Testis (tissue), 3 donors: ENCODE results near the gene SLC25A21. TPM values are rescaled to one million over a fixed set of nuclear protein-coding genes. Genes with fewer than 3 reads are reported as not detected.

Experiments used
- DNase-seq: peaks from one replicate; pipeline ENCODE4 v3.0.0-alpha.2; 2019
- H3K27ac ChIP-seq, 2 donors: fragments of 200-600 bp; sonication (generic); one replicate each; pipeline ENCODE4 v1.5.1; 2019
- H3K27me3 ChIP-seq: fragments of 200-600 bp; sonication (generic); one replicate; pipeline ENCODE4 v1.5.1; 2019
- H3K36me3 ChIP-seq: fragments of 200-600 bp; sonication (generic); one replicate; pipeline ENCODE4 v1.5.1; 2017; ENCODE audit warnings: low read depth; ENCODE audit errors: missing control alignments
- H3K4me1 ChIP-seq: fragments of 200-600 bp; sonication (generic); one replicate; pipeline ENCODE4 v1.5.1; 2019
- H3K4me3 ChIP-seq, 2 donors: fragments of 200-600 bp; sonication (generic); one replicate each; pipeline ENCODE4 v1.5.1; 2017 to 2019
- H3K9me3 ChIP-seq: fragments of 200-600 bp; sonication (generic); one replicate; pipeline ENCODE4 v1.5.1; 2017
- POLR2A ChIP-seq: fragments of 450-650 bp; IDR thresholded peaks from one replicate; pipeline ENCODE4 v1.6.1; 2017; ENCODE audit warnings: antibody characterized with exemption, mild to moderate bottlenecking, moderate library complexity
- WGBS, 2 donors: methylation state at CpG; one replicate each; pipeline ENCODE4 v1.1.5; 2018; 5-methylcytosine and 5-hydroxymethylcytosine counted together
- intact Hi-C: fragments of 100-400 bp; cut with DNase I; formaldehyde crosslinking; loops from one replicate; pipeline ENCODE4 v1.15.1; 2023; ENCODE audit warnings: low total_unique reads
- polyA plus RNA-seq: library from polyadenylated mRNA; stranded (reverse); fragments of 350-450 nt; fragmentation: Illumina TruSeq; extraction: RNeasy Lipid Tissue Mini Kit (QIAGEN cat#74804); gene quantifications from one replicate; pipeline ENCODE4 v1.2.3, GENCODE V29; 2014; ENCODE audit warnings: low read depth, low replicate concordance; ENCODE audit not compliant: insufficient read depth
- total RNA-seq, 2 donors: library from RNA; depleted of rRNA; stranded (reverse); fragments of >200 nt; gene quantifications; one replicate each; pipeline ENCODE4 v1.2.3, GENCODE V29; 2016
- TF ChIP-seq, protein P1 (sequence below), 3 experiments: fragments of 450-650 bp in 2 of 3; fragments of 200-600 bp in 1 of 3; sonication (generic) in 1 of 3; IDR thresholded peaks; one replicate each; pipeline ENCODE4 v1.5.1; 2016 to 2019; ENCODE audit warnings: antibody characterized with exemption in 3 of 3, mild to moderate bottlenecking in 2 of 3, moderate library complexity in 1 of 3

SLC25A21 gene
- total and polyA plus RNA-seq, 3 donors from 2014 or later = 4.4 to 16.0 (median 13.6) TPM

DNA sequence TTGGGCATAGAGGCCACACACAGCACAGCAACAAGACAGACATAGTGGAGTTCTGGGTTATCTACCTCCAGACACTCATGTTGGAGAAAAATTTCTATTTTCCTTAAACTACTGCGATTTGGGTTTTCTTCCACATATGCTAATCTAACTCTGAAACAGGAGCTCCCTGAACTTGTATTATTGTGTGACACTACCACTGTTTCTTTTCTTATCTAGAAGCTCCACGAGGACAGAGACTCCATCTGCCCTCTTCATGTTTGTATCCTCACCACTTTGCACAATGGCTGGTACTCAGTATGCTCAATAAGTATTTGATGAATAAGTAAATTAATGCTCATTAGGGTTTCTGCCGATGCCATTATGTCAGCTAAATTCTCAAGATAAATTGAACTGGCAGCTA, 292.1 kb downstream of the SLC25A21 start:
- DNase-seq = no peak
- no peaks in the 10 kb centered on the region for H3K4me1 ChIP-seq
- TF ChIP-seq, protein P1, sequence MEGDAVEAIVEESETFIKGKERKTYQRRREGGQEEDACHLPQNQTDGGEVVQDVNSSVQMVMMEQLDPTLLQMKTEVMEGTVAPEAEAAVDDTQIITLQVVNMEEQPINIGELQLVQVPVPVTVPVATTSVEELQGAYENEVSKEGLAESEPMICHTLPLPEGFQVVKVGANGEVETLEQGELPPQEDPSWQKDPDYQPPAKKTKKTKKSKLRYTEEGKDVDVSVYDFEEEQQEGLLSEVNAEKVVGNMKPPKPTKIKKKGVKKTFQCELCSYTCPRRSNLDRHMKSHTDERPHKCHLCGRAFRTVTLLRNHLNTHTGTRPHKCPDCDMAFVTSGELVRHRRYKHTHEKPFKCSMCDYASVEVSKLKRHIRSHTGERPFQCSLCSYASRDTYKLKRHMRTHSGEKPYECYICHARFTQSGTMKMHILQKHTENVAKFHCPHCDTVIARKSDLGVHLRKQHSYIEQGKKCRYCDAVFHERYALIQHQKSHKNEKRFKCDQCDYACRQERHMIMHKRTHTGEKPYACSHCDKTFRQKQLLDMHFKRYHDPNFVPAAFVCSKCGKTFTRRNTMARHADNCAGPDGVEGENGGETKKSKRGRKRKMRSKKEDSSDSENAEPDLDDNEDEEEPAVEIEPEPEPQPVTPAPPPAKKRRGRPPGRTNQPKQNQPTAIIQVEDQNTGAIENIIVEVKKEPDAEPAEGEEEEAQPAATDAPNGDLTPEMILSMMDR (IDR thresholded peaks at IDR 0.05) = no peak
- no peak for TF ChIP-seq POLR2A
- no peak overlapping the region for H3K4me3 ChIP-seq
- 30 to 44% methylated on average over 3 of the region's 3 CpGs for WGBS, 2 donors
- H3K36me3 ChIP-seq = no peaks in the 10 kb centered on the region
- no peaks in the 10 kb centered on the region for H3K9me3 ChIP-seq
- H3K27ac ChIP-seq = no peak overlapping the region
- intact Hi-C loops = no loop called here
- H3K27me3 ChIP-seq = no peaks in the 10 kb centered on the region

DNA sequence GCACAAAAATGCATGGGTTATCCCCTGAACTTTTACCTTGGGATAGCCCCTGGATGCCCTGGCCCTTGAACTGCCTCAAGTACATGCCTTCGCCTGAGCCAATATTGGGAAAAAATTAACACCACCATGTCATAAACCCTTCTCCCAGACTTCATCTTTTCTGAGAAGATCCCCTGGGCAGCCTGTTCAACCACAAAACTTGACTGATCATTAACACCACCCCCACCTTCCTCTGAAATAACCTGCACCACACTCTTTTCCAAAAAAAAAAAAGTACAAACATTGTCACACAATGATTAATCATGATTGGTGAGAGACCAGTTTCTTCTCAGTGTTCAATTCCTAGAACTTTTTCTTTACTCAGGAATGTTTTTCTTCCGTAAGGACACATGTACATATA, 292.8 kb downstream of the SLC25A21 start:
- H3K4me3 ChIP-seq = no peak overlapping the region
- H3K27me3 ChIP-seq = no peaks in the 10 kb centered on the region
- no peak for DNase-seq
- H3K36me3 ChIP-seq = no peaks in the 10 kb centered on the region
- no peak overlapping the region for H3K27ac ChIP-seq
- TF ChIP-seq, protein P1 (IDR thresholded peaks at IDR 0.05) = no peak
- no peak for TF ChIP-seq POLR2A
- H3K4me1 ChIP-seq = no peaks in the 10 kb centered on the region
- 74 to 83% methylated on average over 2 of the region's 2 CpGs for WGBS, 2 donors
- intact Hi-C loops = no loop called here
- H3K9me3 ChIP-seq = no peaks in the 10 kb centered on the region

DNA sequence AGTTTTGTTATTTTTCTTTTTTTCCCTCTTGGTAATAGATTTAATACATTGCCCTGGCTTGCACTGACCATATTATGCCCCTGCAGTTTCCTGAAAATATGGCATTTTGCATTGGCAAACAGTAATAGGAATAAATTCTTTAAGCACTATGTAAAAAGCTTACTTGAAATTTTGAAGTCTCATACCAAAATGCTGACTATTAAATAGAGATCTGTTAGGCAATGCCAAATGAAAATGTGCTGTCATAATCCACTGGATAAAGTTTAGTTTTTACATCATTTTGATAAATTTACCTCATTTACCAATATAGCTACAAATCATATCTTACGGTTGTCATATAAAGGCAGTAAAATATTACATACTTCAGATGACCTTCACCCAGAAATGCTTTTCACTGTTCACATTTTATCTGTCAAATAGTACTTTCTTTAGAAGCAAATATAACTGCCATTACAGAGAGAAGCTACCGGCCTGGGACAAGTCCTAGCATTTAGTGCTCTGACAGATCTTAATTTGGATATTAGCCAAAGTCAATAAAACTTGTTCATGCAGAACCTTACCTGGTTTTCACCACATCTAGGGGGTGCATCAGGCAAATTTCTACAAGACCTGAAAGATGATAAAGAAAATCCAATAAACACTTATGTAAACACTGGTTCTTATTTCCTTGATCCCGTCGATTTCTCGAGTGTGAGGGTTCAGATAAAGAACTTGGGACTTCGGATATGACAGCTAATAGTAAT, 297.8 kb downstream of the SLC25A21 start:
- WGBS, 2 donors = 59 to 66% methylated on average over 6 of the region's 6 CpGs
- H3K36me3 ChIP-seq = no peaks in the 10 kb centered on the region
- H3K4me1 ChIP-seq = no peaks in the 10 kb centered on the region
- DNase-seq = no peak
- H3K9me3 ChIP-seq = no peaks in the 10 kb centered on the region
- H3K27ac ChIP-seq = no peak overlapping the region
- intact Hi-C loops = no loop called here
- H3K27me3 ChIP-seq = no peaks in the 10 kb centered on the region
- no peak overlapping the region for H3K4me3 ChIP-seq
- no peak for TF ChIP-seq POLR2A
- TF ChIP-seq, protein P1 (IDR thresholded peaks at IDR 0.05) = no peak

DNA sequence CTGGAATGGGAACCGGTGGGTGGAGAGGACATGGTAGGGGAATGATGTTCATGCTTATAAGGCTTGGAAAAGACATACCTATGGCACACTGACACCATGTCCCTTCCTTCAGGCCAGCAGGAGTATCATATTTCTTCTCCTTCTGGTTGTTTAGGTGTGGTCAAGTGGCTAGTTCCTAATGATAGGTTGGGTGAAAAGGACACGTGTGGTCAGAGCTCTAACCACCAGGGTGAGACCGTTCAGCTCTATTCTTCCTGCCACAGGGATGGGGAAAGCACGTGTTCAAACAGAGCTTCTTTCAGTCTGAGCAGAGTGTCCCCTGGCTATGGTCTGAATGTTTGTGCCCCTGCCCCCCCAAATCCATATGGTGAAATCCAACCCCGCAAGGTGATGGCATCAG, 301.6 kb downstream of the SLC25A21 start:
- TF ChIP-seq POLR2A = no peak
- TF ChIP-seq, protein P1 (IDR thresholded peaks at IDR 0.05) = no peak
- no peak for DNase-seq
- no peaks in the 10 kb centered on the region for H3K9me3 ChIP-seq
- WGBS, 2 donors = 70 to 87% methylated on average over 4 to 5 of the region's 5 CpGs
- H3K4me1 ChIP-seq = no peaks in the 10 kb centered on the region
- no peaks in the 10 kb centered on the region for H3K36me3 ChIP-seq
- H3K4me3 ChIP-seq = no peak overlapping the region
- H3K27me3 ChIP-seq = no peaks in the 10 kb centered on the region
- H3K27ac ChIP-seq = no peak overlapping the region
- intact Hi-C loops = no loop called here

DNA sequence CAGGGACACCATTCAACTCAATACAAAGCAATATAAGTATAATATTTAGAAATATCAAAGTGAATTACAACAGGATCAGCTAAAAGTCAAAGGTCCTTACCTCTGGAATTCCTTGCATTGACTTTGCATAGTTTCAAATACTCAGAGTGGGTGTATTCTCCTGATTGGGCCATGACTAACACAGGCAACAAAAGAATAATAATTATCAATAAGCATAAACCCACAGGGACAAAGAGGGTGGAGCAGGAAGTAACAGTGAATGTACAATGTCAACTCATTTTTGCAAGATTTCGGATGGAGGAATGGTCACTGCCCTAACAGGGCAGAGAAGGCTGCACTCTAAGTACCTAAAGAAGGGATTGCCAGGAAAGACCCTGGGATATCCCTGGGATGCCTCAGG, 303.3 kb downstream of the SLC25A21 start:
- Histone ChIP-seq H3K27ac (no peak overlapping the region), H3K4me3 (no peak overlapping the region), H3K4me1 (no peaks in the 10 kb centered on the region), H3K27me3 (no peaks in the 10 kb centered on the region), H3K36me3 (no peaks in the 10 kb centered on the region), H3K9me3 (no peaks in the 10 kb centered on the region)
- no peak for TF ChIP-seq POLR2A
- TF ChIP-seq, protein P1 (IDR thresholded peaks at IDR 0.05) = no peak
- intact Hi-C loops = no loop called here
- WGBS, 2 donors = 71 to 90% methylated on average over 1 of the region's 1 CpG
- DNase-seq = no peak
